ENCODE results near the gene CALM1.

GRCh38 chr14:90397425-90398314, 841 bp downstream of the CALM1 start:
- no peak for TF ChIP-seq CTCF (conservative IDR thresholded peaks at IDR 0.05; ENCODE audit: low read length)
- no peak for TF ChIP-seq EZH2phosphoT487 (IDR thresholded peaks at IDR 0.05; ENCODE audit: borderline replicate concordance)
